HG02798 (cell line): Measurements from ENCODE around the gene TMEM94.

Source experiments
- ATAC-seq: cut with Tn5 transposase; IDR thresholded peaks from one replicate; pipeline ENCODE4 v1.9.1; 2021; ENCODE audit warnings: mild to moderate bottlenecking; ENCODE audit not compliant: unreplicated experiment, poor library complexity

Gene TMEM94

DNA sequence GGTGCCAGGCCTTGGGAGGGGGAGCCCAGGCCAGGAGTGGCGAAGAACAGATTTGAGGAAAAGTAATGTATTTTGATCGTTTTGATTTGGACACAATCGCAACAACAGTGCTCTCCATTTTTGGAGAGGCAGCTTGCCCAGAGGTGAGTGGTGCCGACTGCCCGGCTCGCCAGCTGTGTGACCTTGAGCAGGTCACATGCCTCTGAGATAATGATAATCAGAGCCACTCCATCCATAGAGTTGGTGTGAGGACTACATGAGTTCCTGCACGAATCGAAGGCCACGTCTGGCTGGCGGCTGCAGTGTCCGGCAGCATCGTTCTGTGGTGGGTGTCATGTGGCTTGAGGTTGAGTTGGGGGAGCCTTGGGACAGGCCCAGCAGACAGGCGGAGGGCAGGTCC, 89.7 kb downstream of the TMEM94 start:
- ATAC-seq: no peak

DNA sequence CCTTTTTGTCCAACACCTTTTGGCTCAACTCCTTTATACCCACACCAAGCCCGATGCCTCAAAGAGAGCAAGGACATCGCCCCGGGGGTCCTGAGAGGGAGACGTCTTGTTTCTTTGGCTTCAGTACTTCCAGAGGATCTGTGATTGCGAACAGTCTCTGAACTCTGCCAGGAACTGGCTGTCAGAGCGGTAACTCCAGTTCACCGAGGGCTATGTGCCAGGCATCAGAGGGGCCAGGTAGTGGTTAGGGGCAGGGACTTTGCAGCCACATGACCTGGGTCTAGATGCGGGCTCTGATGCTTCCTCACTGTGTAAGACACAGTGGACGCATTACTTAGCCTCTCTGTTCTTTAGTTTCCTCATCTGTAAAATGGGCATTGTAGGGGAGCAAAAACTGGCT, 90.7 kb downstream of the TMEM94 start:
- ATAC-seq: no peak

DNA sequence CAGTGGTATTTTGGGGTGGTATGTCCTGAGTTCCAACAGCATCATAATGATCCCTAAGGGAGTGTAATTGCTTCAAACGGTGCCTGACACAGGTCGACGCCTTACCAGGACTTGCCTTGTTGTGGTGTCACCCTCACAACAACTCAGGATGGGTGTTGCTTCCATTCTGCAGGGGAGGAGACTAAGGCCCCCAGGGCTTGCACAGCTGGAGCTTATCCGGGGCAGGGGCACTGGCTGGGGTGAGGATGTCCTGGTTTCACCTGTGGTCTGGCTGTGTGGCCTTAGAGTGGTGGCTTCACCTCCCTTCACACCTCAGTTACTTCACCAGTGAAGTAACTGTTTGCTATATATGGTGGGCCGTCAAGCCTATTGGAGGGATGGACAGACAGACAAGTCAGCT, 92.4 kb downstream of the TMEM94 start:
- ATAC-seq: no peak
